HUES48 (cell line): ENCODE data around the gene PCDHGB6.
"Not testable (repeated sequence)": the region's sequence is repeated elsewhere in the genome, so short reads cannot be mapped to it uniquely, and the experiment has no call there.

Source experiments
- H3K27ac ChIP-seq: one replicate; pipeline ENCODE4 v1.7.0; 2013; ENCODE audit warnings: low read depth, low read length, inconsistent platforms
- H3K27me3 ChIP-seq: 2 replicates; pipeline ENCODE4 v1.6.1; 2013; ENCODE audit warnings: mild to moderate bottlenecking, low read length; ENCODE audit not compliant: control insufficient read depth, insufficient read depth
- H3K36me3 ChIP-seq: 2 replicates; pipeline ENCODE4 v1.6.1; 2013; ENCODE audit warnings: low read length; ENCODE audit not compliant: control insufficient read depth, insufficient read depth
- H3K4me1 ChIP-seq: 2 replicates; pipeline ENCODE4 v1.6.1; 2013; ENCODE audit warnings: mild to moderate bottlenecking, low read length; ENCODE audit not compliant: control insufficient read depth, insufficient read depth
- H3K4me3 ChIP-seq: 2 replicates; pipeline ENCODE4 v1.5.1; 2013; ENCODE audit warnings: mild to moderate bottlenecking, low read depth, low read length
- H3K9ac ChIP-seq: 2 replicates; pipeline ENCODE4 v1.6.1; 2013; ENCODE audit warnings: mild to moderate bottlenecking, low read depth, low read length, moderate library complexity
- H3K9me3 ChIP-seq: 2 replicates; pipeline ENCODE4 v1.6.1; 2013; ENCODE audit warnings: low read length; ENCODE audit not compliant: control insufficient read depth, insufficient read depth

Gene PCDHGB6

DNA sequence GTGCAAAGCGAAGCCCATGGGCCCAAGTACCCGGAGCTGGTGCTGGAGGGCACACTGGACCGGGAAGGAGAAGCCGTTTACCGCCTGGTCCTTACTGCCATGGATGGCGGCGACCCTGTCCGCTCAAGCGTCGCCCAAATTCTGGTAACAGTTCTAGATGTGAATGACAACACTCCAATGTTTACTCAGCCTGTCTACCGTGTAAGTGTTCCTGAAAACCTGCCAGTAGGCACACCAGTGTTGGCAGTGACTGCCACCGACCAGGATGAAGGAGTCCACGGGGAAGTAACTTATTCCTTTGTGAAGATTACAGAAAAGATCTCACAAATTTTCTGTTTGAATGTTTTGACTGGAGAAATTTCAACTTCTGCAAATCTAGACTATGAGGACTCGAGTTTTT, 33.2 kb upstream of the PCDHGB6 start:
- Histone ChIP-seq H3K27me3 (no peaks in the 10 kb centered on the region), H3K36me3 (no peaks in the 10 kb centered on the region), H3K9ac (no peak overlapping the region), H3K4me3 (no peak overlapping the region), H3K4me1 (no peaks in the 10 kb centered on the region), H3K9me3 (peaks cover 48% of the 10 kb centered on the region), H3K27ac (no peak overlapping the region)

DNA sequence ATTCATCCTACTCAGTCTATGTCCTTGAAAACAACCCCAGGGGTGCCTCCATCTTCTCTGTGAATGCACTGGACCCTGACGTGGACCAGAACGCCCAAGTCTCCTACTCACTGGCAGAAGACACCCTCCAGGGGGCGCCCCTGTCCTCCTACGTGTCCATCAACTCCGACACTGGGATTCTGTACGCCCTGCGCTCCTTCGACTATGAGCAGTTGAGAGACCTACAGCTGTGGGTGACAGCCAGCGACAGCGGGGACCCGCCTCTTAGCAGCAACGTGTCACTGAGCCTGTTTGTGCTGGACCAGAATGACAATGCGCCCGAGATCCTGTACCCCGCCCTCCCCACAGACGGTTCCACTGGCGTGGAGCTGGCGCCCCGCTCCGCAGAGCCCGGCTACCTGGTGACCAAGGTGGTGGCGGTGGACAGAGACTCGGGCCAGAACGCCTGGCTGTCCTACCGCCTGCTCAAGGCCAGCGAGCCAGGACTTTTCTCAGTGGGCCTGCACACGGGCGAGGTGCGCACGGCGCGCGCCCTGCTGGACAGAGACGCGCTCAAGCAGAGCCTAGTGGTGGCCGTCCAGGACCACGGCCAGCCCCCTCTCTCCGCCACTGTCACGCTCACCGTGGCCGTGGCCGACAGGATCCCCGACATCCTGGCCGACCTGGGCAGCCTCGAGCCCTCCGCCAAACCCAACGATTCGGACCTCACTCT, 32.2 kb upstream of the PCDHGB6 start:
- not testable (repeated sequence) for H3K36me3 ChIP-seq
- peaks cover 46% of the 10 kb centered on the region for H3K9me3 ChIP-seq

DNA sequence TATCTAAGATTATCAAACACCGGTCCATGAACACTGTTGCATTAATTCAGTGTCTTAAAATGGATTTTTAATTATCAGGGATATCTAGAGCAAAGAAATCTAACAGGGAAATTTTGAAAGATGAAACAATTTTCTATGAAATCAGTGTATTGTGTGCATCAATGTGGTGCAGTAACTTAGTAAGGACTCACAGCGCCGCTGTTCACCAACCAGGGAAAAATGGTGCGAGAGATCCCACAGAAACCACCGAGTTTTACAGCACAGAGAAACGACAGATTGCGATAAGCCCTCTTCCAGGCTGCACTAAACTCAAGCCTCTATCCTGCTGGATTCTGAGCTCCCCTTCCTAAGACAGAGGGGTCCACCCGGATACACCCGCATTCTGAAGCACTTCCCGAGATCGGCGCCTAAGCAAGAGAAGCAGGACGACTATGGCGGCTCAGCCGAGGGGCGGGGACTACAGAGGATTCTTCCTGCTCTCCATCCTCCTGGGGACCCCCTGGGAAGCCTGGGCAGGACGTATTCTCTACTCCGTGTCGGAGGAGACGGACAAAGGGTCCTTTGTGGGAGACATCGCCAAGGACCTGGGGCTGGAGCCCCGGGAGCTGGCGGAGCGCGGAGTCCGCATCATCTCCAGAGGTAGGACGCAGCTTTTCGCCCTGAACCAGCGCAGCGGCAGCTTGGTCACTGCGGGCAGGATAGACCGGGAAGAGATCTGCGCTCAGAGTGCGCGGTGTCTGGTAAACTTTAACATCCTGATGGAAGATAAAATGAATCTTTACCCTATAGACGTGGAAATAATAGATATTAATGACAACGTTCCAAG, 25.1 kb upstream of the PCDHGB6 start, which contains the start of gene PCDHGA7:
Gene PCDHGA7 (plus strand): TSS at position 274 of the 826 bp plus-strand sequence. CDS start 158 bp downstream, at position 432.
- peaks cover 43% of the 10 kb centered on the region for H3K9me3 ChIP-seq
- no peak within 1 kb of the TSS for H3K4me3 ChIP-seq
- no peak within 1 kb of the TSS for H3K9ac ChIP-seq
- H3K36me3 ChIP-seq, result no peaks in the 10 kb centered on the region
- no peaks in the 10 kb centered on the region for H3K27me3 ChIP-seq
- no peaks in the 10 kb centered on the region for H3K4me1 ChIP-seq
- H3K27ac ChIP-seq, result no peak within 1 kb of the TSS

More for the DNA sequence above, 32.2 kb upstream of the PCDHGB6 start:
- not testable (repeated sequence) for H3K9ac ChIP-seq, H3K27me3 ChIP-seq, H3K4me1 ChIP-seq, H3K4me3 ChIP-seq, H3K27ac ChIP-seq

DNA sequence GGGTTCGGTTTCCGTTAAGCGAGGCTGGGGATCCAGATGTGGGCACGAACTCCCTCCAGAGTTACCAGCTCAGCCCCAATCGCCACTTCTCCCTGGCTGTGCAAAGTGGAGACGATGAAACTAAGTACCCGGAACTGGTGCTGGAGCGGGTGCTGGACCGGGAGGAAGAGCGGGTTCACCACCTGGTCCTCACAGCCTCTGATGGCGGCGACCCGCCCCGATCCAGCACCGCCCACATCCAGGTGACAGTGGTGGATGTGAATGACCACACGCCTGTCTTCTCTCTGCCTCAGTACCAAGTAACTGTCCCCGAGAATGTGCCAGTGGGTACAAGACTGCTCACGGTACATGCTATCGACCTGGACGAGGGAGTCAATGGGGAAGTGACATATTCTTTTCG, 24.5 kb upstream of the PCDHGB6 start:
- H3K9ac ChIP-seq, result no peak overlapping the region
- H3K4me3 ChIP-seq, result no peak overlapping the region
- 0 out of 2 replicates have a peak, but pooled peaks cover 1% of the 10 kb centered on the region for H3K27me3 ChIP-seq
- no peaks in the 10 kb centered on the region for H3K4me1 ChIP-seq
- H3K36me3 ChIP-seq, result no peaks in the 10 kb centered on the region
- H3K27ac ChIP-seq, result no peak overlapping the region
- peaks cover 45% of the 10 kb centered on the region for H3K9me3 ChIP-seq

DNA sequence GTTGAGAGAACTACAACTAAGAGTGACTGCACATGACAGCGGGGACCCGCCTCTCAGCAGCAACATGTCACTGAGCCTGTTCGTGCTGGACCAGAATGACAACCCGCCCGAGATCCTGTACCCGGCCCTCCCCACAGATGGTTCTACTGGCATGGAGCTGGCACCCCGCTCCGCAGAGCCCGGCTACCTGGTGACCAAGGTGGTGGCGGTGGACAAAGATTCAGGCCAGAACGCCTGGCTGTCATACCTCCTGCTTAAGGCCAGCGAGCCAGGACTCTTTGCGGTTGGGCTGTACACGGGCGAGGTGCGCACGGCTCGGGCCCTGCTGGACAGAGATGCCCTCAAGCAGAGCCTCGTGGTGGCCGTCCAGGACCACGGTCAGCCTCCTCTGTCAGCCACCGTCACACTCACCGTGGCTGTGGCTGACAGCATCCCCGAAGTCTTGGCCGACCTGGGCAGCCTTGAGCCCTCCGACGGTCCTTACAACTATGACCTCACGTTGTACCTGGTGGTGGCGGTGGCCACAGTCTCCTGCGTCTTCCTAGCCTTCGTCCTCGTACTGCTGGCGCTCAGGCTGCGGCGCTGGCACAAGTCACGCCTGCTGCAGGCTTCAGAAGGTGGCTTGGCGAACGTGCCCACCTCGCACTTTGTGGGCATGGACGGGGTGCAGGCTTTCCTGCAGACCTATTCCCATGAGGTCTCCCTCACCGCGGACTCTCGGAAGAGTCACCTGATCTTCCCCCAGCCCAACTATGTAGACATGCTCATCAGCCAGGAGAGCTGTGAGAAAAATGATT, 23.2 kb upstream of the PCDHGB6 start:
- Histone ChIP-seq H3K27ac (no peak overlapping the region), H3K36me3 (no peaks in the 10 kb centered on the region), H3K27me3 (0 out of 2 replicates have a peak, but pooled peaks cover 4% of the 10 kb centered on the region), H3K4me1 (no peaks in the 10 kb centered on the region), H3K9me3 (peaks cover 59% of the 10 kb centered on the region), H3K9ac (no peak overlapping the region), H3K4me3 (no peak overlapping the region)

DNA sequence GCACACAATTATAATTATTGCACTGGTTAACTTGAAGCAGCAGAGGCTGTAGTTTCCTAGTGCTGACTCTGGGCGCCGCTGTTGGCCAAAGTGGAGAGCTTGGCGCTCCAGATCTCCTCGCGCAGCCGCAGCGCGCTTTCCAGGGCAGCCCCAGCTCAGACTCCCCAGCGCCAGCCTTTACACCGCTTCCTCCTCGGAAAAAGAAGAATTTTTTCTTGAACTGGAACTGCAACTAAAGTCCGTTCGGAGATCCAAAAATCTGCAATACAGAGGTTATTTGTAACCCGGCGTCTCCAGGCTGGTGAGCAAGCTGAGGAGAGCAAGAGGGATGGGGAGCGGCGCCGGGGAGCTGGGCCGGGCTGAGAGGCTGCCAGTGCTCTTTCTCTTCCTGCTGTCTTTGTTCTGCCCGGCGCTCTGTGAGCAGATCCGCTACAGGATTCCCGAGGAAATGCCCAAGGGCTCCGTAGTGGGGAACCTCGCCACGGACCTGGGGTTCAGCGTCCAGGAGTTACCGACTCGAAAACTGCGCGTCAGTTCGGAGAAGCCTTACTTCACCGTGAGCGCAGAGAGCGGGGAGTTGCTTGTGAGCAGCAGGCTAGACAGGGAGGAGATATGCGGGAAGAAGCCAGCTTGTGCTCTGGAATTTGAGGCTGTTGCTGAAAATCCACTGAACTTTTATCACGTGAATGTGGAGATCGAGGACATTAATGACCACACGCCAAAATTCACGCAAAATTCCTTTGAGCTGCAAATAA, 20.1 kb upstream of the PCDHGB6 start, which contains the start of gene PCDHGB4:
Gene PCDHGB4 (plus strand): TSS at position 142 of the 755 bp plus-strand sequence. CDS start 187 bp downstream, at position 329.
- not testable (repeated sequence) for H3K9ac ChIP-seq, H3K27me3 ChIP-seq, H3K4me1 ChIP-seq, H3K36me3 ChIP-seq, H3K27ac ChIP-seq
- peaks cover 79% of the 10 kb centered on the region for H3K9me3 ChIP-seq
- peak within 1 kb of the TSS; percentile 63 for H3K4me3 ChIP-seq

DNA sequence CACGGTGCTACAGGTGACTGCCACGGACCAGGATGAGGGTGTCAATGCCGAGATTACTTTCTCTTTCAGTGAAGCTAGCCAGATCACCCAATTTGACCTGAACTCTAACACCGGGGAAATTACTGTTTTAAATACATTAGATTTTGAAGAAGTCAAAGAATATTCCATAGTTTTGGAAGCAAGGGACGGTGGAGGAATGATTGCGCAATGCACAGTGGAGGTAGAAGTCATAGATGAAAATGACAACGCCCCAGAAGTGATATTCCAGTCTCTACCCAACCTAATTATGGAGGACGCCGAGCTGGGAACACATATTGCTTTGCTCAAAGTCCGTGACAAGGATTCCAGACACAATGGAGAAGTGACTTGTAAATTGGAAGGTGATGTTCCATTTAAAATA, 19.2 kb upstream of the PCDHGB6 start:
- no peak overlapping the region for H3K9ac ChIP-seq
- peaks cover 5% of the 10 kb centered on the region; the same call in 1 of the 2 replicates for H3K36me3 ChIP-seq
- H3K4me3 ChIP-seq, result peak overlapping the region; percentile 40; the same call in 1 of the 2 replicates
- H3K9me3 ChIP-seq, result peaks cover 79% of the 10 kb centered on the region
- H3K4me1 ChIP-seq, result no peaks in the 10 kb centered on the region
- 0 out of 2 replicates have a peak, but pooled peaks cover 4% of the 10 kb centered on the region for H3K27me3 ChIP-seq
- no peak overlapping the region for H3K27ac ChIP-seq

DNA sequence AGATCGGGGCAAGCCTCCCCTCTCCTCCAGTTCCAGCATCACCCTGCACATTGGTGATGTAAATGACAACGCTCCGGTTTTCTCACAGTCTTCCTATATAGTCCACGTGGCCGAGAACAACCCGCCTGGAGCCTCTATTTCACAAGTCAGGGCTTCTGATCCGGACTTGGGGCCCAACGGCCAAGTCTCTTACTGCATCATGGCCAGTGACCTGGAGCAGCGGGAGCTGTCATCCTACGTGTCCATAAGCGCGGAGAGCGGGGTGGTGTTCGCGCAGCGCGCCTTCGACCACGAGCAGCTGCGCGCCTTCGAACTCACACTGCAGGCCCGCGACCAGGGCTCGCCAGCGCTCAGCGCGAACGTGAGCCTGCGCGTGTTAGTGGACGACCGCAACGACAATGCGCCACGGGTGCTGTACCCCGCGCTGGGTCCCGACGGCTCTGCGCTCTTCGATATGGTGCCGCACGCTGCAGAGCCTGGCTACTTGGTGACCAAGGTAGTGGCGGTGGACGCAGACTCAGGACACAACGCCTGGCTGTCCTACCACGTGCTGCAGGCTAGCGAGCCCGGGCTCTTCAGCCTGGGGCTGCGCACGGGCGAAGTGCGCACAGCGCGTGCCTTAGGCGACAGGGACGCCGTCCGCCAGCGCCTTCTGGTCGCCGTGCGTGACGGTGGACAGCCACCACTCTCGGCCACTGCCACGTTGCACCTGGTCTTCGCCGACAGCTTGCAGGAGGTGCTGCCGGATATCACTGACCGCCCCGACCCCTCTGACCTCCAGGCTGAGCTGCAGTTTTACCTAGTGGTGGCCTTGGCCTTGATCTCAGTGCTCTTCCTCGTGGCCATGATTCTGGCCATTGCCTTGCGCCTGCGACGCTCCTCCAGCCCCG, 18.4 kb upstream of the PCDHGB6 start:
- Histone ChIP-seq H3K27ac (no peak overlapping the region), H3K9me3 (peaks cover 78% of the 10 kb centered on the region), H3K36me3 (peaks cover 5% of the 10 kb centered on the region; the same call in 1 of the 2 replicates)

DNA sequence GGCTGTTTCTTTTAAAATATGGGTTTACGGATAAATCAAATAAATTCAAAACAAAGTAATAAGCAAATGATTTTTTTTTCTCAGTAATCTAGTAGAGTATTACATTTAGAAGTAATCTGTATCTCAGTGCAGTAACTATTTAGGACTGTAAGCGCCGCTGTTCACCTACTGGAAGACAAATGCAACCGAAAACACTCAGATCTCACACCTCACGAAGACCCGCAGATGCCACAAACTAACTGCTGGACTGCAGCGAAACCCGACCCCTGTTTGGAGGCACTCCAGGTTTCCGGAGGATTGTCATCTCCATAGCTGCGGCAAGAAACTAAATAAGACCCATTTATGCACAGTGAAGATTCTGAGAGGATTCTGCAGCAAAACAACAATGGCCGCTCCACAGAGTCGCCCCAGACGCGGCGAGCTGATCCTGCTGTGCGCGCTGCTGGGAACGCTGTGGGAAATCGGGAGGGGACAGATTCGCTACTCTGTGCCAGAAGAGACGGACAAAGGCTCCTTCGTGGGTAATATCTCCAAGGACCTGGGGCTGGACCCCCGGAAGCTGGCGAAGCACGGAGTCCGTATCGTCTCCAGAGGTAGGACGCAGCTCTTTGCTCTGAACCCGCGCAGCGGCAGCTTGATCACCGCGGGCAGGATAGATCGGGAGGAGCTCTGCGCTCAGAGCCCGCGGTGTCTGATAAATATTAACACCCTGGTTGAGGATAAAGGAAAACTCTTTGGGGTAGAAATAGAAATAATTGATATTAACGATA, 15.2 kb upstream of the PCDHGB6 start, which contains the start of gene PCDHGA8:
Gene PCDHGA8 (plus strand): TSS at position 205 of the 770 bp plus-strand sequence. CDS start 181 bp downstream, at position 386.
- peaks cover 83% of the 10 kb centered on the region for H3K9me3 ChIP-seq
- no peak within 1 kb of the TSS for H3K27ac ChIP-seq
- H3K36me3 ChIP-seq, result peaks cover 5% of the 10 kb centered on the region; the same call in 1 of the 2 replicates
- H3K9ac ChIP-seq, result no peak within 1 kb of the TSS
- H3K27me3 ChIP-seq, result 0 out of 2 replicates have a peak, but pooled peaks cover 4% of the 10 kb centered on the region
- no peak within 1 kb of the TSS for H3K4me3 ChIP-seq
- H3K4me1 ChIP-seq, result no peaks in the 10 kb centered on the region

More for the DNA sequence above, 18.4 kb upstream of the PCDHGB6 start:
- no peak overlapping the region for H3K4me3 ChIP-seq
- no peak overlapping the region for H3K9ac ChIP-seq
- H3K4me1 ChIP-seq, result no peaks in the 10 kb centered on the region
- 0 out of 2 replicates have a peak, but pooled peaks cover 4% of the 10 kb centered on the region for H3K27me3 ChIP-seq
